HFF-Myc (cell line): Measurements from ENCODE around the gene PANX2.

Experiments used
- DNase-seq: peaks from one replicate; pipeline ENCODE4 v3.0.0-alpha.2; 2011; ENCODE audit warnings: low read depth; ENCODE audit errors: extremely low read depth
- H3K4me3 ChIP-seq: replicated peaks from 2 replicates; pipeline ENCODE4 v1.5.1; 2011; ENCODE audit warnings: low read depth, mild to moderate bottlenecking, control low read depth, low read length
- CTCF ChIP-seq: IDR thresholded peaks from 2 replicates; pipeline ENCODE4 v1.5.1; 2012; ENCODE audit warnings: mild to moderate bottlenecking, low read depth, low read length, control low read depth; ENCODE audit errors: missing control alignments

Gene PANX2

GRCh38 chr22:50148166-50148500, 22.4 kb upstream of the PANX2 start:
- no peak for TF ChIP-seq CTCF
- H3K4me3 ChIP-seq: no peak overlapping the region
- no peak for DNase-seq

GRCh38 chr22:50148991-50149721, 21.4 kb upstream of the PANX2 start:
- no peak for DNase-seq
- H3K4me3 ChIP-seq: no peak overlapping the region
- TF ChIP-seq CTCF: peak; percentile 62

GRCh38 chr22:50150161-50151129, 20.1 kb upstream of the PANX2 start:
- TF ChIP-seq CTCF: no peak
- no peak for DNase-seq
- H3K4me3 ChIP-seq: no peak overlapping the region

GRCh38 chr22:50151571-50152537, 18.7 kb upstream of the PANX2 start:
- no peak for TF ChIP-seq CTCF
- DNase-seq: no peak
- H3K4me3 ChIP-seq: no peak overlapping the region

- TF ChIP-seq CTCF: no peak
- no peak overlapping the region for H3K4me3 ChIP-seq
Observed at GRCh38 chr22:50153056-50153755, 17.3 kb upstream of the PANX2 start.

GRCh38 chr22:50153756-50154140, 16.8 kb upstream of the PANX2 start:
- no peak for TF ChIP-seq CTCF
- no peak for DNase-seq
- H3K4me3 ChIP-seq: no peak overlapping the region

More at GRCh38 chr22:50153056-50153755, 17.3 kb upstream of the PANX2 start:
- no peak for DNase-seq
